Mucosa of stomach (tissue), 1 donor: Measurements from ENCODE around the gene LRRC8C.
"Not testable (repeated sequence)": the region's sequence is repeated elsewhere in the genome, so short reads cannot be mapped to it uniquely, and the experiment has no call there.

ENCODE experiments used
- H3K27me3 ChIP-seq: one replicate; pipeline ENCODE4 v1.7.0; 2013; ENCODE audit warnings: mild to moderate bottlenecking, low read length; ENCODE audit not compliant: control insufficient read depth, insufficient read depth
- H3K36me3 ChIP-seq: one replicate; pipeline ENCODE4 v1.7.0; 2013; ENCODE audit warnings: low read length; ENCODE audit not compliant: control insufficient read depth, insufficient read depth
- H3K4me1 ChIP-seq: one replicate; pipeline ENCODE4 v1.7.0; 2013; ENCODE audit warnings: mild to moderate bottlenecking, low read length; ENCODE audit not compliant: control insufficient read depth, insufficient read depth
- H3K4me3 ChIP-seq: one replicate; pipeline ENCODE4 v1.7.0; 2013; ENCODE audit warnings: low read length
- H3K9ac ChIP-seq: one replicate; pipeline ENCODE4 v1.7.0; 2013; ENCODE audit warnings: mild to moderate bottlenecking, low read length, moderate library complexity
- H3K9me3 ChIP-seq: one replicate; pipeline ENCODE4 v1.7.0; 2013; ENCODE audit warnings: mild to moderate bottlenecking, low read length, moderate library complexity; ENCODE audit not compliant: control insufficient read depth
- donor health status: Pancreatic carcinoma.

LRRC8C gene

GRCh38 chr1:89704885-89705284 is 72.0 kb downstream of the LRRC8C start:
- H3K27me3 ChIP-seq, H3K9me3 ChIP-seq, H3K4me1 ChIP-seq, H3K4me3 ChIP-seq, H3K9ac ChIP-seq, H3K36me3 ChIP-seq: not testable (repeated sequence)

DNA sequence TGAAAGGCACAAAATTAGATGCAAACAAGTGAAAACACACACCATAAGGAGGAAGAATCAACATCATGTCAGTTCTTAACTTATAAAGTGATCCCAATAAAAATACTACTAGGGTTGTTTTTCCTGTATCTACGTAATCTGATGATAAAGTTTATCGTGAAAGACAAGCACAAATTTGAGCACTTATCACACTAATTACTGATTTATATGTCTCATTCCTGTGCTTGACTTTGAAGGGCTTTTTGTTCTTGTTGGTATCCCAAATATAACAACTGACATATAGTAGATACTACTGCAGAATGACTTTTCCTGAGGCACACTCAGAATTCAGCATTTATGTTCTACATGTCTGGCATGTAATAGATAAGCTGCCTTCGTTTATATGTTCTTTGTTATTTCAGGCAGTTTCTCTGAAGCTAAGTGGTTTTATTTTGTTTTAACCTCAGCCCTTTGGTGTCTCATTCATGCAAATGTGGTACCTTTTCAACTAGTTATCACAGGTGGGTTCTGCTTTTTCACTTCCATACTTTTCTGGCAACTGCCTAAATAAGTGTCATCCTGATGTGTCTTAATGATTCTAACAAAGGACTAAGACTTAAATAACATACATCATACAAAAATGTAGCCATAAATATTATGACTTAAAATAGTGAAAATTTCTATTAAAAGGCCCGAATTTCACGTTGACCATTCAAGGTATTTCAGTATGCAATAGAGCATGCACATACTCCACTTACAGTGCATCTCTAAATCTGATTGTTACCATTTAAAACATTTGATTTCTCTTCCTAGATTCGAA is 73.2 kb downstream of the LRRC8C start:
- no peaks in the 10 kb centered on the region for H3K9me3 ChIP-seq
- no peaks in the 10 kb centered on the region for H3K4me1 ChIP-seq
- no peak overlapping the region for H3K9ac ChIP-seq
- no peaks in the 10 kb centered on the region for H3K27me3 ChIP-seq
- H3K4me3 ChIP-seq: no peak overlapping the region
- H3K36me3 ChIP-seq: no peaks in the 10 kb centered on the region

DNA sequence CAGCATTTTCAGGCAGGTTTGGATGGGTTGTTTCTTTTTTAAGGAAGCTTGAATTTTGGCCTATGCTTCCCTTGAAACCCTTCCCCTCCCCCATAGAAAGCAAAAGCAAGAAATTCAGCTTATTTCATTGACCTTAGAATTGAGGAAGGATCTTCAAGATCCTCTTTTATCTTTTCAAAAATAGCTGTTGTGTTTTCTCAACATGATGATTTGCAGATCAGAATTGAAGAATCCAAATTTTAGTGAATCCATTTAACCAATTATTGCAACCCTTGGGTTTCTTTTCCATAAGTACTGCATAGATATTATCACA is 73.7 kb downstream of the LRRC8C start:
- Histone ChIP-seq H3K27me3 (no peaks in the 10 kb centered on the region), H3K36me3 (no peaks in the 10 kb centered on the region), H3K4me1 (no peaks in the 10 kb centered on the region), H3K9ac (no peak overlapping the region), H3K4me3 (no peak overlapping the region), H3K9me3 (no peaks in the 10 kb centered on the region)

GRCh38 chr1:89708751-89709375 is 75.9 kb downstream of the LRRC8C start:
- H3K9ac ChIP-seq: no peak overlapping the region
- no peaks in the 10 kb centered on the region for H3K27me3 ChIP-seq
- H3K9me3 ChIP-seq: no peaks in the 10 kb centered on the region
- H3K36me3 ChIP-seq: no peaks in the 10 kb centered on the region
- no peaks in the 10 kb centered on the region for H3K4me1 ChIP-seq
- no peak overlapping the region for H3K4me3 ChIP-seq

- Histone ChIP-seq H3K36me3 (no peaks in the 10 kb centered on the region), H3K4me3 (no peak overlapping the region), H3K9me3 (no peaks in the 10 kb centered on the region), H3K27me3 (no peaks in the 10 kb centered on the region), H3K4me1 (no peaks in the 10 kb centered on the region), H3K9ac (no peak overlapping the region)
Measured at GRCh38 chr1:89710498-89711139, 77.7 kb downstream of the LRRC8C start.

GRCh38 chr1:89711140-89711778 is 78.3 kb downstream of the LRRC8C start:
- Histone ChIP-seq H3K9ac (no peak overlapping the region), H3K27me3 (no peaks in the 10 kb centered on the region), H3K4me1 (no peaks in the 10 kb centered on the region), H3K9me3 (no peaks in the 10 kb centered on the region), H3K36me3 (no peaks in the 10 kb centered on the region), H3K4me3 (no peak overlapping the region)

GRCh38 chr1:89712420-89712819 is 79.5 kb downstream of the LRRC8C start:
- Histone ChIP-seq H3K36me3 (no peaks in the 10 kb centered on the region), H3K4me1 (no peaks in the 10 kb centered on the region), H3K4me3 (no peak overlapping the region), H3K9me3 (no peaks in the 10 kb centered on the region), H3K27me3 (no peaks in the 10 kb centered on the region), H3K9ac (no peak overlapping the region)

GRCh38 chr1:89715677-89716076 is 82.8 kb downstream of the LRRC8C start:
- Histone ChIP-seq H3K27me3 (no peaks in the 10 kb centered on the region), H3K36me3 (no peaks in the 10 kb centered on the region), H3K4me3 (no peak overlapping the region), H3K4me1 (peaks cover 7% of the 10 kb centered on the region), H3K9ac (no peak overlapping the region), H3K9me3 (no peaks in the 10 kb centered on the region)

GRCh38 chr1:89719502-89720306 is 86.8 kb downstream of the LRRC8C start:
- no peak overlapping the region for H3K9ac ChIP-seq
- H3K4me3 ChIP-seq: no peak overlapping the region
- no peaks in the 10 kb centered on the region for H3K36me3 ChIP-seq
- no peaks in the 10 kb centered on the region for H3K9me3 ChIP-seq
- H3K27me3 ChIP-seq: no peaks in the 10 kb centered on the region
- H3K4me1 ChIP-seq: peaks cover 7% of the 10 kb centered on the region

- Histone ChIP-seq H3K36me3 (no peaks in the 10 kb centered on the region), H3K9ac (no peak overlapping the region), H3K4me1 (peaks cover 7% of the 10 kb centered on the region), H3K4me3 (no peak overlapping the region), H3K9me3 (no peaks in the 10 kb centered on the region), H3K27me3 (no peaks in the 10 kb centered on the region)
Measured at GRCh38 chr1:89720839-89721238, 87.9 kb downstream of the LRRC8C start.

- no peak overlapping the region for H3K4me3 ChIP-seq
- H3K9ac ChIP-seq: no peak overlapping the region
- no peaks in the 10 kb centered on the region for H3K36me3 ChIP-seq
- no peaks in the 10 kb centered on the region for H3K9me3 ChIP-seq
- no peaks in the 10 kb centered on the region for H3K27me3 ChIP-seq
- peaks cover 7% of the 10 kb centered on the region for H3K4me1 ChIP-seq
Measured at GRCh38 chr1:89721351-89721750, 88.4 kb downstream of the LRRC8C start.
